ENCODE results near the gene VEPH1.

GRCh38 chr3:157499342-157499963 is 3.8 kb downstream of the VEPH1 start:
- no peak for TF ChIP-seq SREBF2 (IDR thresholded peaks at IDR 0.05)
- TF ChIP-seq POLR2A (IDR thresholded peaks at IDR 0.05; ENCODE audit: low read length): no peak
- TF ChIP-seq PHF8 (IDR thresholded peaks at IDR 0.05; ENCODE audit: borderline replicate concordance, low read depth): no peak
- TF ChIP-seq, protein P1, sequence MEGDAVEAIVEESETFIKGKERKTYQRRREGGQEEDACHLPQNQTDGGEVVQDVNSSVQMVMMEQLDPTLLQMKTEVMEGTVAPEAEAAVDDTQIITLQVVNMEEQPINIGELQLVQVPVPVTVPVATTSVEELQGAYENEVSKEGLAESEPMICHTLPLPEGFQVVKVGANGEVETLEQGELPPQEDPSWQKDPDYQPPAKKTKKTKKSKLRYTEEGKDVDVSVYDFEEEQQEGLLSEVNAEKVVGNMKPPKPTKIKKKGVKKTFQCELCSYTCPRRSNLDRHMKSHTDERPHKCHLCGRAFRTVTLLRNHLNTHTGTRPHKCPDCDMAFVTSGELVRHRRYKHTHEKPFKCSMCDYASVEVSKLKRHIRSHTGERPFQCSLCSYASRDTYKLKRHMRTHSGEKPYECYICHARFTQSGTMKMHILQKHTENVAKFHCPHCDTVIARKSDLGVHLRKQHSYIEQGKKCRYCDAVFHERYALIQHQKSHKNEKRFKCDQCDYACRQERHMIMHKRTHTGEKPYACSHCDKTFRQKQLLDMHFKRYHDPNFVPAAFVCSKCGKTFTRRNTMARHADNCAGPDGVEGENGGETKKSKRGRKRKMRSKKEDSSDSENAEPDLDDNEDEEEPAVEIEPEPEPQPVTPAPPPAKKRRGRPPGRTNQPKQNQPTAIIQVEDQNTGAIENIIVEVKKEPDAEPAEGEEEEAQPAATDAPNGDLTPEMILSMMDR (IDR thresholded peaks at IDR 0.05): no peak
- TF ChIP-seq CHD2 (IDR thresholded peaks at IDR 0.05; ENCODE audit: low read length, partially characterized antibody): no peak
- no peak for TF ChIP-seq EP300 (IDR thresholded peaks at IDR 0.05)
- no peak for TF ChIP-seq RCOR1 (IDR thresholded peaks at IDR 0.05; ENCODE audit: low read depth, low read length)
- TF ChIP-seq, protein P2, sequence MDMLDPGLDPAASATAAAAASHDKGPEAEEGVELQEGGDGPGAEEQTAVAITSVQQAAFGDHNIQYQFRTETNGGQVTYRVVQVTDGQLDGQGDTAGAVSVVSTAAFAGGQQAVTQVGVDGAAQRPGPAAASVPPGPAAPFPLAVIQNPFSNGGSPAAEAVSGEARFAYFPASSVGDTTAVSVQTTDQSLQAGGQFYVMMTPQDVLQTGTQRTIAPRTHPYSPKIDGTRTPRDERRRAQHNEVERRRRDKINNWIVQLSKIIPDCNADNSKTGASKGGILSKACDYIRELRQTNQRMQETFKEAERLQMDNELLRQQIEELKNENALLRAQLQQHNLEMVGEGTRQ (IDR thresholded peaks at IDR 0.05): no peak
- no peak for TF ChIP-seq JUN (IDR thresholded peaks at IDR 0.05)
- TF ChIP-seq BHLHE40 (IDR thresholded peaks at IDR 0.05; ENCODE audit: low read depth, low read length): no peak
- TF ChIP-seq ELK1 (IDR thresholded peaks at IDR 0.05; ENCODE audit: low read depth, low read length): no peak
- TF ChIP-seq SMC3 (IDR thresholded peaks at IDR 0.05): no peak
- TF ChIP-seq CEBPB (IDR thresholded peaks at IDR 0.05): no peak

Data from A549 (cell line).